H9 (cell line): ENCODE results near the gene TCERG1L. TPM values are rescaled to one million over a fixed set of nuclear protein-coding genes. Genes with fewer than 3 reads are reported as not detected.

Source experiments
- DNase-seq: peaks from one replicate; pipeline ENCODE4 v3.0.0-alpha.2; 2017
- H2AFZ ChIP-seq: one replicate; pipeline ENCODE4 v1.6.1; 2013; ENCODE audit warnings: mild to moderate bottlenecking, low read length, control low read depth, moderate library complexity
- H2AK5ac ChIP-seq: 2 replicates; pipeline ENCODE4 v1.6.1; 2013; ENCODE audit warnings: low read length, control low read depth, mixed read lengths; ENCODE audit not compliant: insufficient read length
- H2BK120ac ChIP-seq: one replicate; pipeline ENCODE4 v1.6.1; 2013; ENCODE audit warnings: low read depth, mild to moderate bottlenecking, low read length, control low read depth, inconsistent platforms; ENCODE audit not compliant: poor library complexity, severe bottlenecking
- H2BK12ac ChIP-seq: 2 replicates; pipeline ENCODE4 v1.6.1; 2013; ENCODE audit warnings: low read length, control low read depth, mixed read lengths, low read depth; ENCODE audit not compliant: insufficient read length
- H2BK15ac ChIP-seq: 2 replicates; pipeline ENCODE4 v1.6.1; 2013; ENCODE audit warnings: low read depth, low read length, control low read depth
- H2BK20ac ChIP-seq: one replicate; pipeline ENCODE4 v1.6.1; 2013; ENCODE audit warnings: low read depth, mild to moderate bottlenecking, low read length, control low read depth, inconsistent platforms; ENCODE audit not compliant: poor library complexity, severe bottlenecking
- H2BK5ac ChIP-seq: 2 replicates; pipeline ENCODE4 v1.6.1; 2013; ENCODE audit warnings: low read length, control low read depth, mixed read lengths; ENCODE audit not compliant: insufficient read length
- H3K14ac ChIP-seq: 2 replicates; pipeline ENCODE4 v1.6.1; 2013; ENCODE audit warnings: low read length, control low read depth; ENCODE audit not compliant: insufficient read depth
- H3K18ac ChIP-seq: 2 replicates; pipeline ENCODE4 v1.6.1; 2013; ENCODE audit warnings: low read depth, mild to moderate bottlenecking, mixed read lengths, low read length, control low read depth; ENCODE audit not compliant: insufficient read length
- H3K23ac ChIP-seq: 2 replicates; pipeline ENCODE4 v1.6.1; 2013; ENCODE audit warnings: low read length, control low read depth, mixed read lengths, low read depth; ENCODE audit not compliant: insufficient read length
- H3K23me2 ChIP-seq: 2 replicates; pipeline ENCODE4 v1.6.1; 2013; ENCODE audit warnings: low read depth, mild to moderate bottlenecking, mixed read lengths, low read length, control low read depth; ENCODE audit not compliant: insufficient read length, poor library complexity, severe bottlenecking
- H3K27ac ChIP-seq: 2 replicates; pipeline ENCODE4 v1.5.1; 2013; ENCODE audit warnings: low read length, control low read depth, mixed read lengths, low read depth; ENCODE audit not compliant: insufficient read length
- H3K27me3 ChIP-seq: 2 replicates; pipeline ENCODE4 v1.6.1; 2013; ENCODE audit warnings: low read length, control low read depth, inconsistent platforms; ENCODE audit not compliant: insufficient read depth
- H3K4ac ChIP-seq: 2 replicates; pipeline ENCODE4 v1.6.1; 2013; ENCODE audit warnings: low read depth, mild to moderate bottlenecking, control low read depth, inconsistent platforms, low read length, moderate library complexity
- H3K4me1 ChIP-seq: 2 replicates; pipeline ENCODE4 v1.6.1; 2013; ENCODE audit warnings: low read length, control low read depth, inconsistent platforms; ENCODE audit not compliant: insufficient read depth
- H3K4me2 ChIP-seq: 2 replicates; pipeline ENCODE4 v1.6.1; 2013; ENCODE audit warnings: low read length, control low read depth, mixed read lengths; ENCODE audit not compliant: insufficient read length, insufficient read depth
- H3K56ac ChIP-seq: 2 replicates; pipeline ENCODE4 v1.6.1; 2013; ENCODE audit warnings: low read depth, mild to moderate bottlenecking, mixed read lengths, low read length, control low read depth; ENCODE audit not compliant: insufficient read length
- H3K79me1 ChIP-seq: 2 replicates; pipeline ENCODE4 v1.6.1; 2013; ENCODE audit warnings: low read depth, mild to moderate bottlenecking, moderate library complexity, low read length, control low read depth, inconsistent platforms; ENCODE audit not compliant: insufficient read depth, poor library complexity, severe bottlenecking
- H3K79me2 ChIP-seq: 2 replicates; pipeline ENCODE4 v1.6.1; 2013; ENCODE audit warnings: low read length, control low read depth, inconsistent platforms; ENCODE audit not compliant: insufficient read depth
- H3K9ac ChIP-seq: 2 replicates; pipeline ENCODE4 v1.6.1; 2013; ENCODE audit warnings: low read length, control low read depth, mixed read lengths; ENCODE audit not compliant: insufficient read length; ENCODE audit errors: extremely low read depth
- H3K9me3 ChIP-seq: one replicate; pipeline ENCODE4 v1.6.1; 2013; ENCODE audit warnings: low read depth, low read length, inconsistent platforms; ENCODE audit not compliant: control insufficient read depth
- H3T11ph ChIP-seq: one replicate; pipeline ENCODE4 v1.6.1; 2013; ENCODE audit warnings: mild to moderate bottlenecking, low read length, control low read depth, inconsistent platforms
- H4K20me1 ChIP-seq: one replicate; pipeline ENCODE4 v1.6.1; 2013; ENCODE audit not compliant: control insufficient read depth, insufficient read length, insufficient read depth
- H4K5ac ChIP-seq: 2 replicates; pipeline ENCODE4 v1.6.1; 2013; ENCODE audit warnings: low read depth, mild to moderate bottlenecking, mixed read lengths, low read length, control low read depth; ENCODE audit not compliant: insufficient read length
- H4K8ac ChIP-seq: replicated peaks from 2 replicates; pipeline ENCODE4 v1.6.1; 2013; ENCODE audit warnings: low read length, control low read depth, mixed read lengths, low read depth; ENCODE audit not compliant: insufficient read length
- H4K91ac ChIP-seq: 2 replicates; pipeline ENCODE4 v1.6.1; 2013; ENCODE audit warnings: low read depth, mild to moderate bottlenecking, moderate library complexity, mixed read lengths, low read length, control low read depth; ENCODE audit not compliant: insufficient read length
- H3K27ac Mint-ChIP-seq, 3 experiments: 2 replicates in 2 of 3; 3 replicates in 1 of 3; pipeline ENCODE4 v1.8.0; 2020 to 2021; ENCODE audit warnings: mixed read lengths in 3 of 3, mild to moderate bottlenecking in 1 of 3, moderate library complexity in 1 of 3
- H3K27me3 Mint-ChIP-seq: 2 replicates; pipeline ENCODE4 v1.8.0; 2021; ENCODE audit warnings: low read depth, mild to moderate bottlenecking, moderate library complexity, mixed read lengths
- H3K36me3 Mint-ChIP-seq, 3 experiments: 2 replicates in 2 of 3; 3 replicates in 1 of 3; pipeline ENCODE4 v1.8.0; 2020 to 2021; ENCODE audit warnings: low read depth in 3 of 3, mixed read lengths in 3 of 3; ENCODE audit not compliant: insufficient read depth in 1 of 3
- H3K4me1 Mint-ChIP-seq, 2 experiments: 2 replicates each; pipeline ENCODE4 v1.8.0; 2020; ENCODE audit warnings: mixed read lengths in 2 of 2
- H3K4me3 Mint-ChIP-seq, 2 experiments: 2 replicates in 1 of 2; 3 replicates in 1 of 2; pipeline ENCODE4 v1.8.0; 2020 to 2021; ENCODE audit warnings: mild to moderate bottlenecking in 2 of 2, mixed read lengths in 2 of 2, moderate library complexity in 1 of 2
- H3K9me3 Mint-ChIP-seq, 2 experiments: 2 replicates in 1 of 2; 3 replicates in 1 of 2; pipeline ENCODE4 v1.8.0; 2020; ENCODE audit warnings: mild to moderate bottlenecking in 2 of 2, mixed read lengths in 2 of 2, moderate library complexity in 1 of 2
- CTCF ChIP-seq: fragments of 200-600 bp; sonication (generic); conservative IDR thresholded peaks from 3 replicates; pipeline ENCODE4 v1.8.0; 2021; ENCODE audit warnings: antibody characterized with exemption, mild to moderate bottlenecking
- WGBS: extraction: QIAGEN DNeasy Blood & Tissue Kit; methylation state at CpG from one replicate; pipeline ENCODE4 v1.1.7; 2013; ENCODE audit warnings: missing lambda C conversion rate, low lambda C conversion rate, mixed read lengths; ENCODE audit not compliant: insufficient read length; ENCODE audit errors: extremely low coverage; 5-methylcytosine and 5-hydroxymethylcytosine counted together
- total RNA-seq: library from RNA; stranded (reverse); gene quantifications from 2 replicates; pipeline ENCODE4 v1.2.1, GENCODE V29; 2021

Gene TCERG1L
- total RNA-seq, 1 experiment from 2014 or later: 3.3 TPM

DNA sequence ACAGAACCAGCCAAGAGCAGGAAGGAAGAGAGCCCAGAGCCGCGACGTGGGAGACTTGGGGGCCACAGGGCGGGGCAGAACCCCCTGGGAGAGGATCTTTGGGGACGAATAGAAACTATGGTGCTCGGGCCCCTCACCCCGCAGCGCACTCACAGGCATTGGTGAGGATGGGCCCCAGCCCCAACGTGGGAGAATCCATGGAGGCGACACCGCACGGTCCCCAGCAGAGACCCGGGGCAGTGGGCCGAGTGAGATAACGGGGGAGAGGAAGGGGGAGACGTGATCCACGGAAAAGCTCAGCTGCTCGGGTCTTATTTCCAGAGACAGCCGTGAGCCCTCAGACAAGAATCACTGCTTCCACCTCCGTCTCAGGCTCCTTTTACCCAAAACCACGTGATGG, 222.4 kb downstream of the TCERG1L start:
- H3K27me3 Mint-ChIP-seq: peaks cover 4% of the 10 kb centered on the region; the same call in 1 of the 2 replicates
- H3K9me3 Mint-ChIP-seq: peaks cover 0 to 2% of the 10 kb centered on the region in 2 experiments; a peak in 2 of 5 replicates
- no peak overlapping the region for H2BK12ac ChIP-seq
- no peak overlapping the region for H4K8ac ChIP-seq
- H3K56ac ChIP-seq: no peak overlapping the region
- no peaks in the 10 kb centered on the region for H3K79me2 ChIP-seq
- peak overlapping the region in 1 of 3 experiments; percentile 57; a peak in 1 of 7 replicates for H3K27ac Mint-ChIP-seq
- no peak overlapping the region for H4K91ac ChIP-seq
- no peak for TF ChIP-seq CTCF
- peaks cover 23 to 25% of the 10 kb centered on the region in 2 experiments for H3K4me1 Mint-ChIP-seq
- no peaks in the 10 kb centered on the region for H4K20me1 ChIP-seq
- H3K4me2 ChIP-seq: no peak overlapping the region
- no peak overlapping the region for H4K5ac ChIP-seq
- no peak overlapping the region for H2BK120ac ChIP-seq
- H3K27ac ChIP-seq: no peak overlapping the region
- no peak overlapping the region for H3K9ac ChIP-seq
- H3K14ac ChIP-seq: no peak overlapping the region
- H2BK5ac ChIP-seq: no peak overlapping the region
- H3K9me3 ChIP-seq: no peaks in the 10 kb centered on the region
- no peaks in the 10 kb centered on the region for H3K23me2 ChIP-seq
- H3K79me1 ChIP-seq: no peaks in the 10 kb centered on the region
- no peak overlapping the region for H3T11ph ChIP-seq
- H2BK20ac ChIP-seq: no peak overlapping the region
- no peak for DNase-seq
- no peak overlapping the region for H2AFZ ChIP-seq
- H3K4me1 ChIP-seq: peaks cover 7% of the 10 kb centered on the region; the same call in 1 of the 2 replicates
- H2AK5ac ChIP-seq: no peak overlapping the region
- no peak overlapping the region for H3K4me3 Mint-ChIP-seq
- no peak overlapping the region for H3K23ac ChIP-seq
- H3K27me3 ChIP-seq: no peaks in the 10 kb centered on the region
- H3K18ac ChIP-seq: no peak overlapping the region
- no peak overlapping the region for H3K4ac ChIP-seq
- no peaks in the 10 kb centered on the region for H3K36me3 Mint-ChIP-seq
- H2BK15ac ChIP-seq: no peak overlapping the region
- WGBS: no CpG with 5 or more reads among the region's 21 CpGs
